HEK293 (cell line): Measurements from ENCODE around the gene ETNK1.

ENCODE experiments used
- CTCF ChIP-seq: fragments of 450-650 bp; formaldehyde crosslinking; IDR thresholded peaks from 2 replicates; pipeline ENCODE4 v1.5.1; 2016; ENCODE audit warnings: missing biosample characterization, missing genetic modification characterization
- FEZF1 ChIP-seq: fragments of 450-650 bp; formaldehyde crosslinking; IDR thresholded peaks from 2 replicates; pipeline ENCODE4 v1.5.1; 2016; ENCODE audit warnings: missing biosample characterization, missing genetic modification characterization
- GLI4 ChIP-seq: fragments of 450-650 bp; formaldehyde crosslinking; IDR thresholded peaks from 2 replicates; pipeline ENCODE4 v1.5.1; 2016; ENCODE audit warnings: missing biosample characterization, missing genetic modification characterization
- KLF17 ChIP-seq: fragments of 450-650 bp; formaldehyde crosslinking; IDR thresholded peaks from 2 replicates; pipeline ENCODE4 v1.5.1; 2016; ENCODE audit warnings: missing biosample characterization, missing genetic modification characterization
- PRDM10 ChIP-seq: fragments of 450-650 bp; formaldehyde crosslinking; IDR thresholded peaks from 2 replicates; pipeline ENCODE4 v1.5.1; 2016; ENCODE audit warnings: missing biosample characterization, missing genetic modification characterization
- ZBTB1 ChIP-seq: fragments of 450-650 bp; formaldehyde crosslinking; IDR thresholded peaks from 2 replicates; pipeline ENCODE4 v1.5.1; 2016; ENCODE audit warnings: missing biosample characterization, missing genetic modification characterization
- ZNF148 ChIP-seq: fragments of 450-650 bp; formaldehyde crosslinking; IDR thresholded peaks from 2 replicates; pipeline ENCODE4 v1.5.0; 2017; ENCODE audit warnings: missing biosample characterization, missing genetic modification characterization, borderline replicate concordance
- ZNF510 ChIP-seq: fragments of 450-650 bp; formaldehyde crosslinking; IDR thresholded peaks from 2 replicates; pipeline ENCODE4 v1.5.1; 2018; ENCODE audit warnings: mild to moderate bottlenecking, missing genetic modification characterization, missing biosample characterization; ENCODE audit not compliant: insufficient replicate concordance
- ZNF768 ChIP-seq: fragments of 450-650 bp; formaldehyde crosslinking; IDR thresholded peaks from 2 replicates; pipeline ENCODE4 v1.5.1; 2018; ENCODE audit warnings: missing biosample characterization, mild to moderate bottlenecking, missing genetic modification characterization
- ZNF777 ChIP-seq: fragments of 450-650 bp; formaldehyde crosslinking; IDR thresholded peaks from 2 replicates; pipeline ENCODE4 v1.5.1; 2017; ENCODE audit warnings: missing biosample characterization, missing genetic modification characterization, borderline replicate concordance

- TF ChIP-seq GLI4 (tag by site-specific recombination) = no peak
- TF ChIP-seq PRDM10 = no peak
- no peak for TF ChIP-seq ZNF510 (tag by site-specific recombination)
- TF ChIP-seq CTCF (tag by site-specific recombination) = no peak
- peak; percentile 6; the same call in 1 of the 2 replicates for TF ChIP-seq FEZF1 (tag by site-specific recombination)
- no peak for TF ChIP-seq ZNF768 (tag by site-specific recombination)
- TF ChIP-seq KLF17 = no peak
- no peak for TF ChIP-seq ZNF148
- no peak for TF ChIP-seq ZNF777 (tag by site-specific recombination)
- TF ChIP-seq ZBTB1 (tag by site-specific recombination) = no peak
Measured at GRCh38 chr12:22641353-22642053, 16.5 kb downstream of the ETNK1 start.
